ENCODE data around the gene TSPAN8. TPM values are rescaled to one million over a fixed set of nuclear protein-coding genes. Genes with fewer than 3 reads are reported as not detected.

The TSPAN8 gene
- total RNA-seq, 1 experiment from 2014 or later = 4.2 TPM

Other genes with a start within 250 kb of the TSPAN8 start
- gene PTPRR, start 237.3 kb downstream of the TSPAN8 start, total RNA-seq (2021; ENCODE audit: unreplicated experiment) = not detected